GM23338 (cell line): ENCODE data around the gene HHATL. TPM values are rescaled to one million over a fixed set of nuclear protein-coding genes. Genes with fewer than 3 reads are reported as not detected.

Source experiments
- ATAC-seq: fragments of 200-7000 bp; cut with Tn5 transposase; 3 replicates; pipeline ENCODE4 v1.9.1; 2020
- DNase-seq: peaks from one replicate; pipeline ENCODE4 v3.0.0-alpha.2; 2015; ENCODE audit warnings: low spot score
- H2AFZ ChIP-seq: fragments of 200-600 bp; sonication (generic); 2 replicates; pipeline ENCODE4 v1.8.0; 2016; ENCODE audit warnings: antibody characterized with exemption, mild to moderate bottlenecking, moderate library complexity
- H3F3A ChIP-seq: fragments of 200-600 bp; sonication (generic); replicated peaks from 2 replicates; pipeline ENCODE4 v1.8.0; 2017; ENCODE audit warnings: antibody characterized with exemption, mixed run types, low read depth
- H3K27ac ChIP-seq: fragments of 200-600 bp; sonication (generic); 2 replicates; pipeline ENCODE4 v1.6.1; 2016; ENCODE audit warnings: low read depth
- H3K27me3 ChIP-seq: fragments of 200-600 bp; sonication (generic); 2 replicates; pipeline ENCODE4 v1.8.0; 2016; ENCODE audit warnings: mild to moderate bottlenecking, mixed run types, moderate library complexity; ENCODE audit not compliant: insufficient read depth
- H3K36me3 ChIP-seq: fragments of 200-600 bp; sonication (generic); 2 replicates; pipeline ENCODE4 v1.8.0; 2016; ENCODE audit warnings: mild to moderate bottlenecking; ENCODE audit not compliant: insufficient read depth
- H3K4me1 ChIP-seq: fragments of 200-600 bp; sonication (generic); 2 replicates; pipeline ENCODE4 v1.8.0; 2016; ENCODE audit warnings: mild to moderate bottlenecking, moderate library complexity; ENCODE audit not compliant: insufficient read depth
- H3K4me2 ChIP-seq: fragments of 200-600 bp; sonication (generic); 2 replicates; pipeline ENCODE4 v1.7.1; 2017; ENCODE audit warnings: mixed run types
- H3K4me3 ChIP-seq: fragments of 200-600 bp; sonication (generic); 2 replicates; pipeline ENCODE4 v1.6.1; 2016; ENCODE audit warnings: mixed run types
- H3K79me2 ChIP-seq: fragments of 200-600 bp; sonication (generic); replicated peaks from 2 replicates; pipeline ENCODE4 v1.8.0; 2017; ENCODE audit warnings: mild to moderate bottlenecking; ENCODE audit not compliant: insufficient read depth
- H3K9me2 ChIP-seq: fragments of 200-600 bp; sonication (generic); 2 replicates; pipeline ENCODE4 v1.8.0; 2017; ENCODE audit not compliant: insufficient read depth
- H4K20me1 ChIP-seq: fragments of 200-600 bp; sonication (generic); replicated peaks from 2 replicates; pipeline ENCODE4 v1.8.0; 2017; ENCODE audit warnings: mild to moderate bottlenecking; ENCODE audit not compliant: insufficient read depth
- H3K27ac Mint-ChIP-seq: 2 replicates; pipeline ENCODE4 v1.8.0; 2020; ENCODE audit warnings: inconsistent platforms, mild to moderate bottlenecking, moderate library complexity, mixed read lengths
- H3K27me3 Mint-ChIP-seq: 3 replicates; pipeline ENCODE4 v1.8.0; 2022; ENCODE audit warnings: low read depth, mild to moderate bottlenecking, moderate library complexity, mixed read lengths, inconsistent platforms; ENCODE audit not compliant: insufficient read depth, poor library complexity
- H3K36me3 Mint-ChIP-seq: 3 replicates; pipeline ENCODE4 v1.8.0; 2021; ENCODE audit warnings: low read depth, mild to moderate bottlenecking, inconsistent platforms, moderate library complexity, mixed read lengths
- H3K4me1 Mint-ChIP-seq: 3 replicates; pipeline ENCODE4 v1.8.0; 2020; ENCODE audit warnings: mild to moderate bottlenecking, inconsistent platforms, mixed read lengths
- H3K4me3 Mint-ChIP-seq: 3 replicates; pipeline ENCODE4 v1.8.0; 2021; ENCODE audit warnings: moderate library complexity, mild to moderate bottlenecking, inconsistent platforms, mixed read lengths
- H3K9me3 Mint-ChIP-seq: 3 replicates; pipeline ENCODE4 v1.8.0; 2020; ENCODE audit warnings: moderate library complexity, mild to moderate bottlenecking, inconsistent platforms, mixed read lengths
- CREB1 ChIP-seq: fragments of 250-450 bp; sonication (Bioruptor Pico); IDR thresholded peaks from 2 replicates; pipeline ENCODE4 v1.5.0; 2020; ENCODE audit warnings: low read depth, mild to moderate bottlenecking, moderate library complexity
- EZH2 ChIP-seq: fragments of 200-600 bp; sonication (generic); IDR thresholded peaks from one replicate; pipeline ENCODE4 v1.8.0; 2017; ENCODE audit warnings: antibody characterized with exemption, mild to moderate bottlenecking, low read depth; ENCODE audit not compliant: unreplicated experiment
- EZH2phosphoT487 ChIP-seq: fragments of 200-600 bp; sonication (generic); IDR thresholded peaks from one replicate; pipeline ENCODE4 v1.8.1; 2018; ENCODE audit warnings: antibody characterized with exemption; ENCODE audit not compliant: unreplicated experiment
- JUNB ChIP-seq: IDR thresholded peaks from one replicate; pipeline ENCODE4 v1.6.1; 2016; ENCODE audit warnings: antibody characterized with exemption; ENCODE audit not compliant: unreplicated experiment
- NANOG ChIP-seq: IDR thresholded peaks from 2 replicates; pipeline ENCODE4 v1.6.1; 2016; ENCODE audit warnings: antibody characterized with exemption, borderline replicate concordance
- REST ChIP-seq: IDR thresholded peaks from one replicate; pipeline ENCODE4 v1.6.1; 2018; ENCODE audit warnings: antibody characterized with exemption; ENCODE audit not compliant: unreplicated experiment
- ZNF114 ChIP-seq: fragments of 250-450 bp; sonication (Bioruptor Pico); IDR thresholded peaks from 2 replicates; pipeline ENCODE4 v1.5.0; 2020; ENCODE audit warnings: mild to moderate bottlenecking, moderate library complexity
- ZNF462 ChIP-seq: fragments of 250-450 bp; sonication (Bioruptor Pico); IDR thresholded peaks from 2 replicates; pipeline ENCODE4 v1.5.0; 2020; ENCODE audit warnings: mild to moderate bottlenecking, moderate library complexity
- polyA plus RNA-seq: library from polyadenylated mRNA; unstranded; fragments of >200 nt; fragmentation: Nextera tagmentation; extraction: Ambion mirVana; gene quantifications from 2 replicates; pipeline ENCODE4 v1.2.1, GENCODE V29; 2016
- total RNA-seq: library from RNA; depleted of rRNA; stranded (reverse); fragments of >200 nt; shearing (Covaris generic); gene quantifications from 2 replicates; pipeline ENCODE4 v1.2.3, GENCODE V29; 2014

Gene HHATL
- total and polyA plus RNA-seq, 2 experiments from 2014 or later, result not detected

- Histone ChIP-seq H3F3A (no peaks in the 10 kb centered on the region), H3K9me2 (no peaks in the 10 kb centered on the region), H3K36me3 (no peaks in the 10 kb centered on the region), H3K4me1 (no peaks in the 10 kb centered on the region), H2AFZ (no peak overlapping the region), H3K27me3 (no peaks in the 10 kb centered on the region), H4K20me1 (no peaks in the 10 kb centered on the region), H3K4me3 (no peak overlapping the region), H3K79me2 (no peaks in the 10 kb centered on the region), H3K4me2 (no peak overlapping the region), H3K27ac (no peak overlapping the region)
- peaks cover 19% of the 10 kb centered on the region for H3K4me1 Mint-ChIP-seq
- peaks cover 17% of the 10 kb centered on the region for H3K27me3 Mint-ChIP-seq
- H3K36me3 Mint-ChIP-seq, result no peaks in the 10 kb centered on the region
- H3K4me3 Mint-ChIP-seq, result no peak overlapping the region
- ATAC-seq (no peak), DNase-seq (no peak)
- no peaks in the 10 kb centered on the region for H3K9me3 Mint-ChIP-seq
- no peak overlapping the region for H3K27ac Mint-ChIP-seq
- TF ChIP-seq NANOG (no peak), CREB1 (CRISPR knock-in tag) (no peak), EZH2phosphoT487 (no peak), ZNF114 (CRISPR knock-in tag) (no peak), JUNB (no peak), ZNF462 (CRISPR knock-in tag) (no peak), EZH2 (no peak), REST (no peak)
Observed at GRCh38 chr3:42686832-42687650, 15.6 kb downstream of the HHATL start.
